Stimulated activated CD8-positive, alpha-beta memory T cell treated with anti-CD3 and anti-CD28 coated beads, Interleukin-7, amount 100 ng/mL, for 48 hours (primary cell): ENCODE results near the gene SSU72.
"Not testable (repeated sequence)": the region's sequence is repeated elsewhere in the genome, so short reads cannot be mapped to it uniquely, and the experiment has no call there.

Experiments used
- DNase-seq, 2 donors: peaks; one replicate each; pipeline ENCODE4 v3.0.0-alpha.2; 2020; ENCODE audit warnings: low read depth in 1 of 2; ENCODE audit errors: extremely low read depth in 1 of 2

SSU72 gene

DNA sequence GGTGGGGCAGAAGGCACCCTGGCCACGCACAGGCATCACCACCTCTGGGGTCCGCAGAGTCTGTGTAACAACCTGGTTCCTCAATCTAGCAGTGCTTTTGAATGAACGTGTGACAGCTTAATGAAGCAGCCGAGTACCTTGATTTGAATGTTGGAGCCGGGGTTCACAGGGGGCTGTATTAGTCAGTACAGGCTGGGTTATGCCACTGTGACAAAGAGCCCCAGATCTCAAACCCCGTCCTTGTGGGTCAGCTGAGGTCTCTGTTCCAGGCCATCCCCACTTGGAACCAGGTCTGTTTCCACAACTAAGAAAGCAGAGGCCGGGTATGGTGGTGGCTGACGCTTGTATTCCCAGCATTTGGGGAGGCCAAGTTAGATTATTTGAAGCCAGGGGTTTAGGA lies 44.7 kb downstream of the SSU72 start:
- no peak for DNase-seq

DNA sequence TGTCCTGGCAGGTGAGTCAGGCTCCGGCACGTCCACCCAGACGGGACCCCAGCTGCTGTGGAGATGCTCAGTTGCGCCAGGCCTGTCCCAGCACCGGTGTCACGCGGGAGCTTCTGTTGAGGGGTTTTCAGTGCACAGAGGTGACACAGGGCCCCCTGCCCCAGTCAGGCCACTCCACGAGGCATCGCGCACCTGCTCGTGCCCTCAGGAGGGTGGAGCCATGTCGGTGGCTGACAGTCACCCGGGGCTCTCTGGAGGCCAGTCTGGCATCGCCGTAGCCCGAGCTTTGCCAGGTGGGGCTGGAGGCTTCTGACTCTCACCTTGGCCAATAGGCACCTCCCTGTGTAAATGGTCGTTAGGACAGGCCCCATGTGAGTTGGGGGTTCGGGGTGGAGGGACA lies 45.3 kb downstream of the SSU72 start:
- DNase-seq: no peak

DNA sequence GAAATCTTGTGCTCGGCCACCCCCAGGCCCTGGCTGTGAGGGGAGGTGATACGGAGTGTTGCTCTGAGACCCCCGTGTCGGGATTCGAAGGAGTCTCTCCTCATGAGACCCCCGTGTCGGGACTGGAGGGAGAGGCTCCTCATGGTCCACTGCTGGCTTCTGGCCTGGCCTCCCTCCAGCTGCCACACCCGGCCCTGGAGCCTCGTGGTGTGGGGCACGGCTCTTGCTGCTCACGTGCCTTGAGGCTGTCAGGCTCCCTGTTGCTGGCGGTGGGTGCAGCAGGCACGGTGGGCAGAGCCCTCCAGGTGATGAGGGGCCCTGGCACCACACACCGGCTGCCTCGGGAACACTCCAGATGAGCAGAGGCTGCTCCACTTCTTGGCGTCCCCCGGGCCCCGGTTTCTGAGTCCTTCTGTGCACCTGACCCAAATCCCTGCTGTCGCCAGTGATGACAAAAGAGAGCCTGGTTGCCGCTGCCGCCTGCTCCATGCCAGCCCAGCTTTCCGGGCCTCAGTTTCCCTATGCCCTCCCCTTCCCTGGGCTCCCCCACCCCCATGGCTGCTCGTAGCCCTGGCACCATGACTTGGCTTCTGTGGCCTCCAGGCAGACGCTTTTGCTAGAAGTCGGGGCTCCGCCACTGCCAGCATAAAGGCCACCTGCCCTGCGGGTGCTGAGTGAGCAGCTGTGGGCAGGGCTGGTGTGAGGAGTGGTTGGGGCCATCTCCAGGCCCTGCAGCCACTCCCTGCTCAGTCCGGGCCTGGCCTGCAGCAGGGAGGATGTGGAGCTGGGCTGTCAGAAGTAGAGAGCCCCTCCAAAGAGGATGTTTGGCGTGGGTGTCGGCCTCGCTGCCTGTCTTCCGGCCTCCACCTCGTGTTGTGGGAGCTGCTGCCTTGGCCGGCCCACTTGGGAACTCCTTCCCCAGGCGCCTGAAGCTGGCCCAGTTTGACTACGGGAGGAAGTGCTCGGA lies 46.1 kb downstream of the SSU72 start:
- DNase-seq: no peak

DNA sequence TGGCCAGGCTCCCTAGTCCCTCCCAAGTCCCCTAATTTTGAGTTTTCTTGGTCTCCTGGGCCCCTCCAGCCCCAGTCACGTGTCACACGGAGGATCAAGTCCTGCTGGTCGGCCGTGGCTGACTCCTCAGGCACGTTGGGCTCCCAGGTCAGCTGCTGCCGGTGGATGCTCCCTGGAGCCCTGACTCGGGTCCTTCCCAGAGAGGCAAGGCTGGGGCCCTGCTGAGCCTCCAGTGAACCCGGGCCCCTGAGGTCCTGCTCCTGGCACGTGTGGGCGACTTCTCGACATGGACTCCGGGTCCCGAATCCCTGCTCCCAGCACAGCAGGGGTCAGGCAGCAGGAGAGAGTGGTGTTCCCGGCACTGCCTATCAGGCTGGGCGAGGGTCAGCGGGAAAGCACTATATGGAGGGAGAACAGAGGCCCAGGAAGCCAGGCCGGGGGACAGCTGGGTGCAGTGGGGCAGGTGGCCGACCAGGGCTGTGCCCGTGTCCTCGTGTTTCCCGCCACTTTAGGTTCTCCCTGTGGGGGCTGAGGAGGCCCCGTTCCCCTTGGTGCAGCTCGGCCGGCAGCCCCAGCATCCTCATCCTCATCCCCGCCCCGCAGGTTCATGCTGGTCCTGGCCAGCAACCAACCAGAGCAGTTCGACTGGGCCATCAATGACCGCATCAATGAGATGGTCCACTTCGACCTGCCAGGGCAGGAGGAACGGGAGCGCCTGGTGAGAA lies 47.4 kb downstream of the SSU72 start:
- DNase-seq: no peak

DNA sequence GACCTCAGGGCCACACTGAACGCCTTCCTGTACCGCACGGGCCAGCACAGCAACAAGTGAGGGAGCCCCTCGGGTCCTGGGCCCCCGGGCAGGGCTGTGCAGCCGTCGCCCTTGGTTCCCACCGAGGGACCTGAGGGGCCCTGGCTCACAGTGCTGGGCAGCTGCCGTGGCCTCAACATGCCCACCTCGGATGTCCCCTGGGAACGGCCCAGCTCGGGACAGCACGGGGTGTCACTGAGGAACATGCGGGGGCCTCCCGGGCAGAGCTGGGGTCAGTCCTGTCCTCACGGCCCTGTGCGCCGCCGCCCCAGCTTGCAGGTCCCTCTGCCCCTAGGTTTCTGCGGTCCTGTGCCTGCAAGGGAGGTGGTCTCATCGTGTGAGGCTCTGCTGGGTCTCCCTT lies 48.2 kb downstream of the SSU72 start:
- not testable (repeated sequence) for DNase-seq

DNA sequence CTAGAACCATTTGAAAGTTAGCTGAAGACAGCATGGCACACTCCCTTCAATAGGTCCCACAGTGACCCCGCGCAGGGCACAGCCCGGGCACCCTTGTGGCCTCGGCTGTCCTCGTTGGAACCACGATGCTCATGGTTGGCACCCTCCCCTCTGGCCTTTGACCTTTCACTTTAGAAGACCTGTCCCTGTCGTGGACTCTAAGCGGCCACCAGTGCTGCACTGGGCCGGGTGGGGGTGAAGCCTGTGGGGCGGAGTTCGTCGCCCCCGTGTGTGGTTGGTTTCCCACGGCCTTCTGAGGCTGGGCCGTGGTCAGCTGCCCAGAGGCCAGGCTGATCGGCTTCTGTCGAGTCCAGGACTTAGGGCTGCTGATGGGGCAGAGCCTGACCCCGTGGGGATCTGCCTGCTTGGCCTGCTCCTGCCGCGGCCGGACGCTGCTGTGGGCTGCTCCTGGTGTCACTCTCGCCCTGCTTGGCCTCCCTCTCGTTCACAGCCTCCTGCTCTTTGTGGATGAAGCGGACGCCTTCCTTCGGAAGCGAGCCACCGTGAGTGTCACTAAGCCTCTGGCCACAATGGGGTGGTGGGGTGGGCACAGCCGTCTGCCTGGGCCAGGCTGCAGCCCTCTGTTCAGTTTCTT lies 49.8 kb downstream of the SSU72 start:
- DNase-seq: not testable (repeated sequence)

DNA sequence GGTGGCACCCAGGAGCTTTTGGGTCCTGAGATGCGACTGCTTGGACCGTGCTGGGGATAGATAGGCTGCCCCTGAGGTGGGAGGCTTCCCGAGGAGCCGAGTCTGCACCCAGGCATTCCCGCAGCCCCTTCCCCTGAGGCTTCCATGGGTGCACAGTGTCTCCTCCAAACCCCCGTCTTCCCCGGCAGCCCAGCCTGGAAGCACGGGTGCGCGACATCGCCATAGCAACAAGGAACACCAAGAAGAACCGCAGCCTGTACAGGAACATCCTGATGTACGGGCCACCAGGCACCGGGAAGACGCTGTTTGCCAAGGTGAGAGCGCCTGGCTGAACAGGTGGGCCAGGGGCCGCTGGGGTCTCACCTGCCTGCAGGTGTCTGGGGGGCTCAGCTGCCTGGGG lies 51.0 kb downstream of the SSU72 start:
- not testable (repeated sequence) for DNase-seq

DNA sequence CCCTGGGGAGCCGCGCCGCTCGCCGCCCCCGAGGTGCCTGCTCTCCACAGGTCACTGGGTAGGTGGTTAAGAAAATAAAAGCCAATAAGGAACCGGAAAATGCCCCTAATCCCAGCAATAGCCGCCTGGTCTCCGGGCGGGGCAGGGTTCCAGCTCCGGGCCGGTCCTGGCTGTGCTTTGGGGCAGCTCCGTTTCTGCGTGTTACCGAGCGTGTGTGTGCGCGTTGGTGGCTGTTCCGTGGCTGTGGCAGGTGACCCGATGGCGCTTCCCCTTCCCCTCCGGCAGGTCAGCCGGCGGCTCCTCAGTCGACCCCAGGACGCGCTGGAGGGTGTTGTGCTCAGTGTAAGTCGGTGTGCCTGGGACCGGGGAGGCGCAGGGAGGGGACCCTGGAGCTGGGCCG lies 51.4 kb downstream of the SSU72 start:
- not testable (repeated sequence) for DNase-seq

DNA sequence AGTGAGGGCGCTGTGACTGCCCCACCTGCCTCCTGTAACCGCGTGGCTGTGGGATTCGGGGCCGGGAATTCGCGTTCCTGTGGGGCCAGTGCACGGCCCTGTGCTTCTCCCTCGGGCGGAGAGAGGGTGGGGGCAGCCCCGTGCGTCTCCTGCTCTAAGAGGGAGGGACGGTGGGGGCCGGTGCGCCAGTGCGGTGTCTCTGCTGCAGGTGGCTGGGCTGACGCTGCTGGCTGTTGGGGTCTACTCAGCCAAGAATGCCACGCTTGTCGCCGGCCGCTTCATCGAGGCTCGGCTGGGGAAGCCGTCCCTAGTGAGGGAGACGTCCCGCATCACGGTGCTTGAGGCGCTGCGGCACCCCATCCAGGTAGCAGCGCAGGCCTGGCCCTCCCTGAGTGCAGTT lies 52.1 kb downstream of the SSU72 start:
- not testable (repeated sequence) for DNase-seq

DNA sequence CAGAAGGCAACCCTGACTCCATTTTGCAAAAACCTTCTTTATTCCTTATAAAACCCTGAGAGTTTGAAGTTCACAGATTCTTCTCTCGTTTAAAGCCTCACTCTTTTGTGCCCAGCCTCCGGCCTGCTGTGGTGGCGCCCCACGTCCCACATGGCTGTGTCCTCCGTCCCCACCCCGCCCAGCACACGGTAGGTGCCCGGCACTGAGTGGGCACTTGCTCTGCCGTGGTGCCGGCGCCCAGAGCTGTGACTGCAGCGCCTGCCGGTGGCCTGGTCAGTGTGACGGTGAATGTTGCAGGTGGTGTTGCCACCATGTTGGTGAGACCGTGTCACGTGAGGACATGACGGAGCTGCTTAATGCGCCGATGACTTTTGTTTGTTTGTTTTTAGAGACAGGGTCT lies 53.3 kb downstream of the SSU72 start:
- DNase-seq: no peak

DNA sequence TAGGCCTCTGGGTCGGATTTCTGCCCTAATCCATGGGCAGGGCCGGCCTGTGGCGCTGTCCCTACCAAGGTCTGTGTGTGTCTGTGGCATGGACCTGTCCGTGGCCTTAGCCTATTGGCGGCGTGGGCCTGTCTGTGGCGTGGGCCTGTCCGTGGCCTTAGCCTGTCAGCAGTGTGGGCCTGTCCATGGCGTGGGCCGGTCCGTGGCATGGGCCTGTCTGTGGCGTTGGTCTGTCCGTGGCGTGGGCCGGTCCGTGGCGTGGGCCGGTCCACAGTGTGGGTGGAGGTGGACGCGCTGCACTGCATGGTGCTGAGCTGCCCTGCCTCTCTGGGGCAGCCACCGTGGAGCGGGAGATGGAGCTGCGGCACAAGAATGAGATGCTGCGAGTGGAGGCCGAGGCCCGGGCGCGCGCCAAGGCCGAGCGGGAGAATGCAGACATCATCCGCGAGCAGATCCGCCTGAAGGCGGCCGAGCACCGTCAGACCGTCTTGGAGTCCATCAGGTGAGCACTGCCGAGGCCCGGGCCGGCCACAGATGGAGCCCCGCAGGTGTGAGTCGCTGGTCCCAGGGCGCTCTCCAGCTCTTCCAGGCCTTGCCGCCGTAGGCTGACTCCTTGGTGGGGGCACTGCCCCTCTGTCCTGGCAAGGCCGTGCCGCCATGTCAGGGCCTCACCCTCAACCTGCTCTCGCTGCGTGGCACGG lies 54.7 kb downstream of the SSU72 start:
- not testable (repeated sequence) for DNase-seq

DNA sequence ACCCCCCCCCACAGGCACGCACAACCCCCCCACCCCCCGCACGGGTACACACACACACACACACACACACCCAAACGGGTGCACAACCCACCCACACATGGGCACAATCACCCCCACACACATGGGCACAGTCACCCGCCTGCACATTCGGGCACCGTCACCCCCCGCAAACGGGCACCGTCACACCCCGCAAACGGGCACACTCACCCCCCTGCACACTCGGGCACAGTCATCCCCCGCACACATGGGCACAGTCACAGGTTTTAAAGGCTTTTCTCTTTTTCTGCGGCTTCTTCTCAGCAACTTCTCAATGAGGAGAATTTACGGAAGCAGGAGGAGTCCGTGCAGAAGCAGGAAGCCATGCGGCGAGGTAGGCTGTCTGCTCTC lies 56.0 kb downstream of the SSU72 start:
- not testable (repeated sequence) for DNase-seq

DNA sequence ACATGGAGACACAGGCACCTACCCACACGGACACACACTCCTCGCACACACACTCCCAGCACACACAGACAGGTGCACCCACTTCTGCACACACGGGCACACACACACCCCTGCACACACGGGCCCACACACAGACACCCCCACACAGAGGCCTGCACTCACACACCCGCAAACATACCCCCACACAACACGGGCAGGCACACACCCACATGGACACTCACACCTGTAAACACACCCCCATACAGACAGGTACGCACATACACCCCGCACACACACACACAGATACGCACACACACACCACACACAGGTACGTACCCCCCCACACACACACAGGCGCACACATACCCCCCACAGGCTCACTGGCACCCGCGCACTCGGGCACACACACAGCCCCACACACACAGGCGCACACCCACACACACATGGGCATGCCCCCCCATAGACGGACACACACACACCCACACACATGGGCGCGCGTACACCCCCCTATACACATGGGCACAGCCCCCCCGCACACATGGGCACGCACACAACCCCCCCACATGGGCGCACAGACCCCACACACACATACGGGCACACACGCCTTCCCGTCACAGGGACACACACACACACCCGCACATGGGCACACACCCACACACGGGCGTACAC lies 56.6 kb downstream of the SSU72 start:
- DNase-seq: no peak

DNA sequence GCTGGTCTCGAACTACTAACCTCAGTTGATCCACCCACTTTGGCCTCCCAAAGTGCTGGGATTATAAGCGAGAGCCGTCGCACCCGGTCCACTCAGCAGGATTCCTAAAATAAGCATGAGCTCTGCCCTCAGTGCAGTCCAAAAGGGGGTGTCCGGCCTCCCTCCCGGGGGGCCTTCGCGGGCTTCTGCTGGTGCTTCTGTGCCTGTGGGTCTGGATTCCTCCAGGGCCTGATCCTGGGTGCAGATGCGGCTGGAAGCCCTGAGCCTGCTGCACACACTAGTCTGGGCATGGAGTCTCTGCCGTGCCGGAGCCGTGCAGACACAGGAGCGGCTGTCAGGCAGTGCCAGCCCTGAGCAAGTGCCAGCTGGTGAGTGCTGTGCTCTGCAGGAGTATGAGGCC lies 57.7 kb downstream of the SSU72 start:
- not testable (repeated sequence) for DNase-seq

DNA sequence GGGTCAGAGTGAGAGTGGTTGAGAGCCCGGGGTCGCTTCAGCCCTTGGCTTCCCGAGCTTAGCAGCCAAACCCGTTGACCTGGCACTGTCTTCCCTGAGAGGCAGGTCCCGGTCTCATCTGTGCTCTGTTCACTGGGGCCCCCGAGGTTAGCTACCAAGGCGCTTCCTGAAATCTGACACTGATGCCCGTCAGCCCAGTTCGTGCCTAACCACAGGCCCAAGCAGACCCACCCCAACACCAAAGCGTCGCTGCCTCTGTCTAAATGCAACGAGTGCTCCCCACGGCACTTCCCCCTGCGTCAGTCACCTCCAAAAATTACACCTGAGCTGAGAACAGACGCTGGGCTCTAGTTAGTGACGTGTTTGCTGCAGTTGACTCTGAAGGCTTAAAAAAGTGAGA lies 60.3 kb downstream of the SSU72 start:
- DNase-seq: not testable (repeated sequence)

DNA sequence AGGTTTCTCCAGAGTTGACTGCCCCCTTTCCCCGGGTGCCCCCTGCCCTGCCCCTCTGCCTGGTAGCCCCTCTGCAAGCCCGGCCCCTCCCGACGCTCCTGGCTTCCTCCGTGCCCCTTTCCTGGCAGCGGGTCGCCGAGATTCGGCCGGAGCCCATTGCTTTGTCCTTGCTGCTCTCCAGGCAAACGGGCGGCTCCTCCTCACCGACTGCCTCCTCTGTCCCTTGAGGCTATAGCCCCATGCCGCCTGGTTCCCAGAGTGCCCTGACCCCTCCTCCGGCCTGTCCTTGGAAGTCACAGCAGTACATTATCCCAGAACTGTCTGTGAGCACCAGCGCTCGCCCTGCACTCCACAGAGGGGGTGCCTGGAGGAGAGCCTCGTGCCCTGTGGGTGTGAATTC lies 61.0 kb downstream of the SSU72 start:
- DNase-seq: not testable (repeated sequence)

DNA sequence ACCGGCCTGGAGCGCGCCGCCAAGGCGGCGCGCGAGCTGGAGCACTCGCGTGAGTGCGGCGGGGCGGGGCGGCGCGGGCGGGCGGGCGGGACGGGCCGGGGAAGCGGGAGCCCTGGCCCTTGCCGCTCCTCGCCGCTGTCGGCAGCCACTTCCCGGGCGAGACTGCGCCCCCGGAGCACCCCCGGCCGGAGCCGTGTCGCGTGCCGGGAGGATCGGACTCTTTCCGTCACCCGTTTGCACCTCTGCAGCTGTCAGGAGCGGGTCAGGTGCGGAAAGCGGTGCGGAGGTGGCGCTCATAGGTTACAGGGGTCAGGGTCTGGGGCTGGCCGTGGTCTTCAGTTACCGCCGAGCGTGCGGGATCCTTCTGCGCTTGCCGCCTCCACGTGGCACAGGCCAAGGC lies 62.2 kb downstream of the SSU72 start:
- peak in 1 of 2 donors; percentile 13 for DNase-seq

DNA sequence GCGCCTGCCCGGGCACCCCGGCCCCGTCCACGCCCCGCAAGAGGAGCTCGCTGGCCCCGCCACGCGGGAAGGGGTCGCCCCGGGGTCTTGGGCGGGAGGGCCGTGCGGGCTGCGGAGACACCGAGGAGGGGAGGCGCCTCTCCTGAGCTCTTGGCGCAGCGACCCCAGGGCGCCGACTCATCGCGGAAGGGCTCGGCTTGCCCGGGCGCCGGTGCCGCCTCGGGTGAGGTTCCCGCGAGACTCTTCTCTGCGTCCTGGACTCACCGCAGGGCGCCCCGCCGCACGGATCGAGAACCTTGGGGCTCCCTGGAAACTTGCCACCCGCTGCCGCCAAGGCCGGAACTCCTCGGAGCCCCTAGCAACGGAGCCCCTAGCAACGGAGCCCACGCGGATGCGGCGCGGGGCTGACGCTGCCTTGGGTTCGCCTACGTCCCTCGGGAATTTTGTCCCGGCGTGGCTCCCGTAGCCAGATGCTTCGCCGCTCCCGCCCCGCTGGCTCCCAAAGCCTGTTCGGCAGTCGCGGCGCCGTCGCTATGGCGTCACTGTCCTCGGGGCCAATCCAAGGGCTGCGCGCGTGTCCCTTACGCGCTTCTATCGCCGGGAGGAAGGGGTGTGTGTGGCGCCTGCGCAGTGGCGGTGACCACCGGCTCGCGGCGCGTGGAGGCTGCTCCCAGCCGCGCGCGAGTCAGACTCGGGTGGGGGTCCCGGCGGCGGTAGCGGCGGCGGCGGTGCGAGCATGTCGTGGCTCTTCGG lies 63.0 kb downstream of the SSU72 start, which contains the start of gene ATAD3A:
ATAD3A (plus strand) TSS at position 630 of the 753 bp plus-strand sequence; CDS start at position 737, 107 bp downstream.
- DNase-seq: peak; percentile 95 to 97

DNA sequence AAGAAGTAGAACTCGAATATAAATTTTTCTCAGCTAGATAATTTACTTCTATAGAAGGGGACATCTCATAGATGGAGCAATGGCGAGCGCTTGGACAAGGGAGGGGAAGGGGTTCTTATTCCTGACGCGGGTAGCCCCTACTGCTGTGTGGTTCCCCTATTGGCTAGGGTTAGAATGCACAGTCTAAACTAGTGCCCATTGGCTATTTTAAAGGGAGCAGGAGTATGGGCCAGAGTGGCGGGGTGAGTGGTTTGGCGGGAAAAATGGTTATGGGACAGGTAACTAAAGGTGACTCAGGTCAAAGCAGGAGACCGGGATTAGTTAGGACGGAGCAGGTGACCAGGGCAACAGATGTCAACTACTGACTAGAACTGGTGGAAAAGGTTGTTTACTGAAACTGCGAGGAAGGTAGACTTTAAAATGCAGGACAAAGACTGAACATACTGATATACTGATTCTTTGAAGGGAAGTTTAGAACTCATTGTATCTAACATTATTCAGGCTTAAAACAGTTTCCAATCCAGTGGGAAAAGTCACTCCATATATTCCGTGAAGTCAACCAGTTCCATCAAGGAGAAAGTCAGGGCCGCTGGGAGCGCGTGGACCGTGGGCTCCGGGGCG lies 63.6 kb downstream of the SSU72 start:
- no peak for DNase-seq
